A673 (cell line): ENCODE data around the gene BIRC5. TPM values are rescaled to one million over a fixed set of nuclear protein-coding genes. Genes with fewer than 3 reads are reported as not detected.

Experiments
- BruUV-seq: library from RNA; stranded (reverse); fragments of 400-500 nt; replicated peaks from 2 replicates; lab custom pipeline; 2021; lab: Mats Ljungman, UMichigan
- CTCF ChIA-PET: fragments of 300-600 bp; sonication (Branson Sonifier 250); formaldehyde crosslinking; loops from one replicate; lab custom pipeline; 2022; ENCODE audit warnings: antibody characterized with exemption; lab: Charles Lee
- POLR2A ChIA-PET: fragments of 300-600 bp; sonication (Branson Sonifier 250); formaldehyde crosslinking; loops from one replicate; lab custom pipeline; 2022; ENCODE audit warnings: antibody characterized with exemption; ENCODE audit not compliant: low non-redundant PET; lab: Charles Lee
- DNase-seq: peaks from one replicate; pipeline ENCODE4 v3.0.0-alpha.2; 2015; ENCODE audit warnings: low spot score
- H3K27ac ChIP-seq: fragments of 200-600 bp; sonication (generic); 2 replicates; pipeline ENCODE4 v1.5.1; 2016; ENCODE audit warnings: mixed run types, low read depth, mild to moderate bottlenecking, mixed read lengths, antibody characterized with exemption, low read length; ENCODE audit not compliant: poor library complexity, severe bottlenecking
- H3K27me3 ChIP-seq: fragments of 200-600 bp; sonication (generic); replicated peaks from 2 replicates; pipeline ENCODE4 v1.6.1; 2017; ENCODE audit warnings: mixed run types, low read depth, mild to moderate bottlenecking, mixed read lengths, antibody characterized with exemption, low read length; ENCODE audit not compliant: insufficient read depth, poor library complexity
- H3K36me3 ChIP-seq: fragments of 200-600 bp; sonication (generic); 2 replicates; pipeline ENCODE4 v1.6.1; 2016; ENCODE audit warnings: mixed run types, mild to moderate bottlenecking, mixed read lengths, antibody characterized with exemption, low read length; ENCODE audit not compliant: insufficient read depth, poor library complexity, severe bottlenecking
- H3K4me1 ChIP-seq: fragments of 200-600 bp; sonication (generic); 2 replicates; pipeline ENCODE4 v1.6.1; 2017; ENCODE audit warnings: mixed run types, mild to moderate bottlenecking, mixed read lengths, antibody characterized with exemption, low read length; ENCODE audit not compliant: insufficient read depth, poor library complexity, severe bottlenecking
- H3K4me3 ChIP-seq: fragments of 200-600 bp; sonication (generic); 2 replicates; pipeline ENCODE4 v1.5.1; 2016; ENCODE audit warnings: low read depth, mixed run types, mild to moderate bottlenecking, mixed read lengths, low read length; ENCODE audit not compliant: poor library complexity, severe bottlenecking
- H3K9me3 ChIP-seq: fragments of 200-600 bp; sonication (generic); 2 replicates; pipeline ENCODE4 v1.6.1; 2016; ENCODE audit warnings: mixed run types, low read depth, mild to moderate bottlenecking, mixed read lengths, antibody characterized with exemption, low read length; ENCODE audit not compliant: poor library complexity, severe bottlenecking
- EZH2 ChIP-seq: fragments of 200-600 bp; sonication (generic); IDR thresholded peaks from 2 replicates; pipeline ENCODE4 v1.6.1; 2017; ENCODE audit warnings: borderline replicate concordance, low read depth, mild to moderate bottlenecking, mixed read lengths, antibody characterized with exemption, low read length; ENCODE audit not compliant: poor library complexity, severe bottlenecking
- intact Hi-C: fragments of 100-400 bp; cut with micrococcal nuclease; formaldehyde crosslinking; loops from one replicate; pipeline ENCODE4 v1.10.0; 2022; ENCODE audit not compliant: unreplicated experiment
- total RNA-seq: library from RNA; stranded (reverse); gene quantifications from 2 replicates; pipeline ENCODE4 v1.2.3, GENCODE V29; 2021
- TF ChIP-seq, protein P1 (sequence below): fragments of 300-800, 200-600 bp; sonication (generic); conservative IDR thresholded peaks from 2 replicates; pipeline ENCODE4 v1.5.1; 2017; ENCODE audit warnings: low read depth, mild to moderate bottlenecking, antibody characterized with exemption, low read length, moderate library complexity, mixed read lengths

Gene BIRC5
- total RNA-seq, 1 experiment from 2014 or later: 158 TPM

DNA sequence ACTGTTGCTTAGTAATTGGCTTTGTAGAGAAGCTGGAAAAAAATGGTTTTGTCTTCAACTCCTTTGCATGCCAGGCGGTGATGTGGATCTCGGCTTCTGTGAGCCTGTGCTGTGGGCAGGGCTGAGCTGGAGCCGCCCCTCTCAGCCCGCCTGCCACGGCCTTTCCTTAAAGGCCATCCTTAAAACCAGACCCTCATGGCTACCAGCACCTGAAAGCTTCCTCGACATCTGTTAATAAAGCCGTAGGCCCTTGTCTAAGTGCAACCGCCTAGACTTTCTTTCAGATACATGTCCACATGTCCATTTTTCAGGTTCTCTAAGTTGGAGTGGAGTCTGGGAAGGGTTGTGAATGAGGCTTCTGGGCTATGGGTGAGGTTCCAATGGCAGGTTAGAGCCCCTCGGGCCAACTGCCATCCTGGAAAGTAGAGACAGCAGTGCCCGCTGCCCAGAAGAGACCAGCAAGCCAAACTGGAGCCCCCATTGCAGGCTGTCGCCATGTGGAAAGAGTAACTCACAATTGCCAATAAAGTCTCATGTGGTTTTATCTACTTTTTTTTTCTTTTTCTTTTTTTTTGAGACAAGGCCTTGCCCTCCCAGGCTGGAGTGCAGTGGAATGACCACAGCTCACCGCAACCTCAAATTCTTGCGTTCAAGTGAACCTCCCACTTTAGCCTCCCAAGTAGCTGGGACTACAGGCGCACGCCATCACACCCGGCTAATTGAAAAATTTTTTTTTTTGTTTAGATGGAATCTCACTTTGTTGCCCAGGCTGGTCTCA, 11.2 kb downstream of the BIRC5 start:
- Histone ChIP-seq H3K27me3 (no peaks in the 10 kb centered on the region), H3K4me3 (no peak overlapping the region), H3K9me3 (no peaks in the 10 kb centered on the region), H3K36me3 (peaks cover 48% of the 10 kb centered on the region), H3K27ac (no peak overlapping the region), H3K4me1 (peaks cover 6% of the 10 kb centered on the region)
- ChIA-PET CTCF (no interaction called here), POLR2A (interaction anchor here (0.6 kb wide), 1 partner anchor 292 kb away, joined by 3 read pairs; no protein-coding TSS in a partner anchor)
- DNase-seq: no peak
- intact Hi-C loops: no loop called here
- TF ChIP-seq EZH2: no peak
- TF ChIP-seq, protein P1, sequence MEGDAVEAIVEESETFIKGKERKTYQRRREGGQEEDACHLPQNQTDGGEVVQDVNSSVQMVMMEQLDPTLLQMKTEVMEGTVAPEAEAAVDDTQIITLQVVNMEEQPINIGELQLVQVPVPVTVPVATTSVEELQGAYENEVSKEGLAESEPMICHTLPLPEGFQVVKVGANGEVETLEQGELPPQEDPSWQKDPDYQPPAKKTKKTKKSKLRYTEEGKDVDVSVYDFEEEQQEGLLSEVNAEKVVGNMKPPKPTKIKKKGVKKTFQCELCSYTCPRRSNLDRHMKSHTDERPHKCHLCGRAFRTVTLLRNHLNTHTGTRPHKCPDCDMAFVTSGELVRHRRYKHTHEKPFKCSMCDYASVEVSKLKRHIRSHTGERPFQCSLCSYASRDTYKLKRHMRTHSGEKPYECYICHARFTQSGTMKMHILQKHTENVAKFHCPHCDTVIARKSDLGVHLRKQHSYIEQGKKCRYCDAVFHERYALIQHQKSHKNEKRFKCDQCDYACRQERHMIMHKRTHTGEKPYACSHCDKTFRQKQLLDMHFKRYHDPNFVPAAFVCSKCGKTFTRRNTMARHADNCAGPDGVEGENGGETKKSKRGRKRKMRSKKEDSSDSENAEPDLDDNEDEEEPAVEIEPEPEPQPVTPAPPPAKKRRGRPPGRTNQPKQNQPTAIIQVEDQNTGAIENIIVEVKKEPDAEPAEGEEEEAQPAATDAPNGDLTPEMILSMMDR: no peak
- BruUV-seq: no TSS peak

GRCh38 chr17:78226055-78226758, 12.2 kb downstream of the BIRC5 start:
- intact Hi-C loops: no loop called here
- no peak overlapping the region for H3K27ac ChIP-seq
- BruUV-seq: no TSS peak
- H3K4me1 ChIP-seq: peaks cover 6% of the 10 kb centered on the region
- no peak for DNase-seq
- H3K36me3 ChIP-seq: peaks cover 39% of the 10 kb centered on the region
- no peak for TF ChIP-seq EZH2
- TF ChIP-seq, protein P1: no peak
- ChIA-PET CTCF (no interaction called here), POLR2A (interaction anchor here (0.6 kb wide), 1 partner anchor 15 kb away, joined by 3 read pairs; no protein-coding TSS in a partner anchor)
- H3K4me3 ChIP-seq: no peak overlapping the region
- no peaks in the 10 kb centered on the region for H3K9me3 ChIP-seq
- peaks cover 9% of the 10 kb centered on the region for H3K27me3 ChIP-seq

GRCh38 chr17:78226759-78227454, 12.9 kb downstream of the BIRC5 start:
- H3K9me3 ChIP-seq: no peaks in the 10 kb centered on the region
- no peak for DNase-seq
- H3K36me3 ChIP-seq: peaks cover 32% of the 10 kb centered on the region
- CTCF ChIA-PET: no interaction called here
- BruUV-seq: no TSS peak
- TF ChIP-seq EZH2: no peak
- TF ChIP-seq, protein P1: no peak
- no peak overlapping the region for H3K4me3 ChIP-seq
- peaks cover 6% of the 10 kb centered on the region for H3K4me1 ChIP-seq
- intact Hi-C loops: no loop called here
- peaks cover 14% of the 10 kb centered on the region for H3K27me3 ChIP-seq
- POLR2A ChIA-PET: interaction anchor here (0.6 kb wide), 1 partner anchor 15 kb away, joined by 3 read pairs; no protein-coding TSS in a partner anchor
- H3K27ac ChIP-seq: no peak overlapping the region
